Muscle layer of duodenum (tissue), 2 donors: ENCODE measurements around the gene MRS2.

Source experiments
- H3K27ac ChIP-seq: one replicate; pipeline ENCODE4 v1.7.0; 2013; ENCODE audit warnings: mild to moderate bottlenecking, low read length
- H3K27me3 ChIP-seq: one replicate; pipeline ENCODE4 v1.7.0; 2013; ENCODE audit warnings: low read depth, mild to moderate bottlenecking, control low read depth, low read length
- H3K36me3 ChIP-seq, 2 donors: one replicate each; pipeline ENCODE4 v1.7.0; 2013; ENCODE audit warnings: low read length in 2 of 2, control low read depth in 1 of 2, mild to moderate bottlenecking in 1 of 2; ENCODE audit not compliant: insufficient read depth in 2 of 2, control insufficient read depth in 1 of 2
- H3K4me1 ChIP-seq, 2 donors: one replicate each; pipeline ENCODE4 v1.7.0; 2013; ENCODE audit warnings: low read length in 2 of 2, mild to moderate bottlenecking in 2 of 2, control low read depth in 1 of 2, moderate library complexity in 1 of 2; ENCODE audit not compliant: insufficient read depth in 2 of 2, control insufficient read depth in 1 of 2
- H3K4me3 ChIP-seq, 2 donors: one replicate each; pipeline ENCODE4 v1.7.0; 2013; ENCODE audit warnings: low read length in 2 of 2, low read depth in 1 of 2, mild to moderate bottlenecking in 1 of 2
- H3K9me3 ChIP-seq, 2 donors: one replicate each; pipeline ENCODE4 v1.7.0; 2013; ENCODE audit warnings: low read length in 2 of 2, control low read depth in 1 of 2, mild to moderate bottlenecking in 1 of 2; ENCODE audit not compliant: control insufficient read depth in 1 of 2
- donor health status: healthy.

Gene MRS2

DNA sequence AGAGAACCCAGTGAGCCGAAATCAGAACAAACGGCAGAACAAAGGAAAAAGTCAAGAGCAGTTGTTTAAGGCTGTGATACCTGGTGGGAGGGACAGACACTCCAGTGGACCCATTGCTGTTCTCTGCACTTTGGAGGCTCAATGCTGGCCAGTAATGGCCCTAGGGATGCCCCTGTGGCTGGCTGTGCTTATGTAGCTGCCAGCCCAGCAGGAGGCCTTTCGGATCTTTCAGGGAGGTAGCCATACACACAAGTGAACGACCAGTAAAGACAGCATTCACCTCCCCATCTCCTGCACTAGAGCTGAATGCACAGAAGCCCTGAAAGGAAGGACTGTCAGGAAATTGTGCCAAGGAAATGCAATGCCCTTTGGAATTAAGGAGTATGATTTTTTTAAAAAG, 52.3 kb downstream of the MRS2 start:
- H3K27ac ChIP-seq = no peak overlapping the region
- peaks cover 0 to 6% of the 10 kb centered on the region in 2 donors for H3K36me3 ChIP-seq
- no peak overlapping the region for H3K4me3 ChIP-seq
- H3K9me3 ChIP-seq = no peaks in the 10 kb centered on the region
- no peaks in the 10 kb centered on the region for H3K27me3 ChIP-seq
- no peaks in the 10 kb centered on the region for H3K4me1 ChIP-seq

DNA sequence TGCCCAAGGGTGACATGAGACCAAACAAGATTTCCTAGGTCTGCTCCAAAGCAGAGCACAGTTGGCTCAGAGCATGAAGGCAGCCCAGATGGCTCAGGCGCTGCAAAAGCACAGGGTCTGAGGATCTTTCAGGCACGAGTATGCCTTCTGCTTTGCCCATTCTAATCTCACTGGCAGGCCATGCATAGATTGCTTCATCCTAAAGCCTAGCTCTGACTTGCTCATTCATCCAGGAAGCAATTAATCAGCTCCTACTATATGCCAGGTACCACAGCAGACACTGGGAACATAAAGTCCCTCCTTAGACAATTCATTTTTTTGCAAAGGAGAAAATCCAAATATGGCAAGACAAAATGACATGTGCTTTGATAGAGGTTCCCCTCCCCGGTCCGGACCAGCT, 55.4 kb downstream of the MRS2 start:
- no peak overlapping the region for H3K4me3 ChIP-seq
- H3K9me3 ChIP-seq = no peaks in the 10 kb centered on the region
- H3K36me3 ChIP-seq = peaks cover 0 to 6% of the 10 kb centered on the region in 2 donors
- H3K27ac ChIP-seq = no peak overlapping the region
- no peaks in the 10 kb centered on the region for H3K4me1 ChIP-seq
- H3K27me3 ChIP-seq = no peaks in the 10 kb centered on the region

GRCh38 chr6:24458941-24459340, 56.2 kb downstream of the MRS2 start:
- no peak overlapping the region for H3K4me3 ChIP-seq
- H3K27me3 ChIP-seq = no peaks in the 10 kb centered on the region
- no peaks in the 10 kb centered on the region for H3K4me1 ChIP-seq
- H3K27ac ChIP-seq = no peak overlapping the region
- peaks cover 0 to 5% of the 10 kb centered on the region in 2 donors for H3K36me3 ChIP-seq
- no peaks in the 10 kb centered on the region for H3K9me3 ChIP-seq

DNA sequence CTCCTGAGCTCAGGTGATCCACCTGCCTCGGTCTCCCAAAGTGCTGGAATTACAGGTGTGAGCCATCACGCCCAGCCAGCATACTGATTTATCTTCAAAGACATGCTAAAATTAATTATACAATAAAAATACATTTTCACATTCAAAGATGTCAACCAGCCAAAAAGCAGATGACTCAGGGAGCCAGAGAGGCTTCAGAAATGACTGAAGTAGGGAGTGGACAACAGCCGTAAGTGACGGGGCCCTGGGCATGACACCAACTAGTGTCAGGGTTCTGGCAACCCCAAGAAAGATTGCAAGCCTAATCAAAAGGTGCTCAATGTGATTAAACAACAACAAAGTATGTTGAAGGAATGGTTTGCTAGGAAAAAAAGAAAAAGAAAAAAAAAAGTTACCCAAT, 58.2 kb downstream of the MRS2 start:
- H3K36me3 ChIP-seq = no peaks in the 10 kb centered on the region
- H3K9me3 ChIP-seq = no peaks in the 10 kb centered on the region

GRCh38 chr6:24464253-24465038, 61.7 kb downstream of the MRS2 start:
- no peaks in the 10 kb centered on the region for H3K27me3 ChIP-seq
- no peaks in the 10 kb centered on the region for H3K9me3 ChIP-seq
- no peak overlapping the region for H3K4me3 ChIP-seq
- no peaks in the 10 kb centered on the region for H3K36me3 ChIP-seq
- no peaks in the 10 kb centered on the region for H3K4me1 ChIP-seq
- no peak overlapping the region for H3K27ac ChIP-seq

More for the DNA sequence above, 58.2 kb downstream of the MRS2 start:
- Histone ChIP-seq H3K27ac (no peak overlapping the region), H3K4me1 (no peaks in the 10 kb centered on the region), H3K27me3 (no peaks in the 10 kb centered on the region), H3K4me3 (no peak overlapping the region)

DNA sequence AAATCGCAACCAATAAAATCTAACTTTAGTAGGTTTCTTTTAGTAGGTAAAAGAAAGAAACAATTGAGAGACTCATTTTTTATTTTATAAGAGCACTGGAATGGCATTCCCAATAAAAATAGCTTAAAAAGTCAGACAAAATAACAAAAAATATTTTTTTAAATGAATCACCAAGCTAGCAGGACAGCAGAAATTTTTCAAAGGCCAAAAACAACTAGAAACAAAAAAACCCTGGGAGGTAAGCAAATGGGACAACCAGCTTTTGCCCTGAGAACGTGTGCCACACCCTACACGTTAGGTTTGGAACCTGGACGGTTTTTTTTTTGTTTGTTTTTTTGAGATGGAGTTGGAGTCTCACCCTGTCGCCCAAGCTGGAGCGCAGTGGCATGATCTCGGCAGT, 67.1 kb downstream of the MRS2 start:
- Histone ChIP-seq H3K27me3 (no peaks in the 10 kb centered on the region), H3K4me3 (no peak overlapping the region), H3K9me3 (no peaks in the 10 kb centered on the region), H3K27ac (no peak overlapping the region), H3K4me1 (no peaks in the 10 kb centered on the region), H3K36me3 (no peaks in the 10 kb centered on the region)

DNA sequence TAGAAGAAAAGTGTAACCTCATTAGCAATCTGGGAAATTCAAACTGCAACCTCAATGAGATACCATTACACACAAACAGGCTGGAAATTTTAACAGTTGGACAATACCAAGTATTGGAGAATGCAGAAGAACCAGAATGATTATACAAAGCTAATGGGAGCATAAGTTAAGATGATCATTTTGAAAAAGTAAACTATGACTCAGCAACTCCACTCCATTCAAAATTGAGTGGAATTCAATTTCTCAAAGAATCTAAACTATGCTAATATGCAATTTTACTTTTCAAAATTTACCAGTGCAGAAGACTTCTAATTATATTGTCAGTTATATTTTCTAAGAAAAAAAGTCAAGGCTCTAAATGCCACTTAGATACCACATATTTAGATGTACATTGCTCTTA, 69.4 kb downstream of the MRS2 start:
- no peak overlapping the region for H3K4me3 ChIP-seq
- no peaks in the 10 kb centered on the region for H3K9me3 ChIP-seq
- no peak overlapping the region for H3K27ac ChIP-seq
- no peaks in the 10 kb centered on the region for H3K4me1 ChIP-seq
- no peaks in the 10 kb centered on the region for H3K27me3 ChIP-seq
- H3K36me3 ChIP-seq = no peaks in the 10 kb centered on the region
